Activated T-helper 17 cell treated with anti-CD3 and anti-CD28 coated beads, Interleukin-2, amount 50 U/mL, for 72 hours (primary cell): ENCODE measurements around the gene ZMYM4. TPM values are rescaled to one million over a fixed set of nuclear protein-coding genes. Genes with fewer than 3 reads are reported as not detected.
"Not testable (repeated sequence)": the region's sequence is repeated elsewhere in the genome, so short reads cannot be mapped to it uniquely, and the experiment has no call there.

Source experiments
- ATAC-seq: fragments of 150-1000 bp; cut with Tn5 transposase; replicated peaks from 2 replicates; pipeline ENCODE4 v1.10.0; 2021; ENCODE audit warnings: mild to moderate bottlenecking, moderate library complexity
- H3K27ac Mint-ChIP-seq: one replicate; pipeline ENCODE4 v1.8.0; 2022; ENCODE audit warnings: mixed read lengths
- H3K27me3 Mint-ChIP-seq: one replicate; pipeline ENCODE4 v1.8.0; 2022; ENCODE audit warnings: mixed read lengths
- H3K36me3 Mint-ChIP-seq: one replicate; pipeline ENCODE4 v1.8.0; 2022; ENCODE audit warnings: low read depth, mild to moderate bottlenecking, mixed read lengths
- H3K4me1 Mint-ChIP-seq: one replicate; pipeline ENCODE4 v1.8.0; 2022; ENCODE audit warnings: mixed read lengths
- H3K4me3 Mint-ChIP-seq: one replicate; pipeline ENCODE4 v1.8.0; 2022; ENCODE audit warnings: mild to moderate bottlenecking, mixed read lengths
- H3K9me3 Mint-ChIP-seq: one replicate; pipeline ENCODE4 v1.8.0; 2022; ENCODE audit warnings: mixed read lengths
- total RNA-seq, 2 donors: library from RNA; stranded (reverse); gene quantifications; one replicate each; pipeline ENCODE4 v1.2.3, GENCODE V29; 2022

The ZMYM4 gene
- total RNA-seq, 2 donors from 2014 or later = 21.4 to 29.3 TPM

DNA sequence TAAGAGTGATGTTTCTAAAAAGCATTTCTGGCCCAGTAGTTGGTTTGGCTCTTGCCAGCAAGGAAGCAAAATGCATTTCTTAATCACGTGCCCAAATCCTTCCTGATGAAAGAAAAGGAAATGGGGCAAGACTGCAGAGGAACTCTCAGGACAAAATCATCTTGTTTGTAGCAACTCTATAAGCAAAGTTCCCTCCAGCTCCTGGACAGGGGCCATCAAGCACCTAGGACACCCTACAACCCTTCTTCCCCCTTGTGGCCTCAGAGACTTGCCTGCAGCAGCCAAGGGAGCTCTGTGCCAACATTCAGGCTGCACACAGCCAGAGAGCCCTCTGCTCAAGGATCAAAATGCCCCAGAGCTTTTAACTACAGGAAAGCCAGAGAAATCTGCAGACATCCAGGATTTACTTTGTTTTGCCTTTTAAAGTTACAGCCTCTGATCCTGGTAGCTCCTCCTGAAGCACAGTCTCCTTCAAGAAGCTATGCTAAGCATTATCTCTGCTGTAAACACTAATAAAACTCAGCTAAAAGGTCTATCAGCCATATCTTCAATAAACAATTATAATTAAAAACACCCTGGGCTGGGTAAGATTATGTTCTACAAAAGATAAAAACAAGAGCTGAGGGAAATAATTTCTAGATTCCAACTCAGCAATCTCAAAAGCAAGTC is 183.7 kb downstream of the ZMYM4 start:
- H3K4me3 Mint-ChIP-seq = peak overlapping the region; percentile 62
- no peaks in the 10 kb centered on the region for H3K9me3 Mint-ChIP-seq
- no peaks in the 10 kb centered on the region for H3K27me3 Mint-ChIP-seq
- H3K4me1 Mint-ChIP-seq = peaks cover 39% of the 10 kb centered on the region
- peaks cover 60% of the 10 kb centered on the region for H3K36me3 Mint-ChIP-seq
- no peak for ATAC-seq
- peak overlapping the region; percentile 34 for H3K27ac Mint-ChIP-seq

DNA sequence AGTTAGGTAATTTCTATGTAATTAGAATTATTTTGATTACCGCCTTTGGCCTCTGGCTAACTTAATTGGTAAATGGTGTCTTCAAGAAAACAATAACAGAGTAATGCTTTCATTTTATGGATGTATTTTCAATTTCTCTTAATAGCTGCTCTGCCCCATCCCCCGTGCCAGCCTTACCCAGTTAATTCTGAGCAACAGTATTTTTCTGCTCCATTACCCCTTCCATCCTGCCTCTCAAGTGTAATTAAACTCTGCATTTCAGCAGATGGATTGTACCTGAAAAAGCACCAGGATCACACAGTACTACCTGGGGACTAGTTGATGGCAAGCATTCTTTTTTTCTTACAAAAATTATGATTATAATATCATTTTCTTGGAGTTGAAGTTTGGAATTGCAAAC is 184.5 kb downstream of the ZMYM4 start:
- no peaks in the 10 kb centered on the region for H3K9me3 Mint-ChIP-seq
- H3K4me3 Mint-ChIP-seq = peak overlapping the region; percentile 62
- no peaks in the 10 kb centered on the region for H3K27me3 Mint-ChIP-seq
- H3K4me1 Mint-ChIP-seq = peaks cover 39% of the 10 kb centered on the region
- peak overlapping the region; percentile 34 for H3K27ac Mint-ChIP-seq
- no peak for ATAC-seq
- peaks cover 65% of the 10 kb centered on the region for H3K36me3 Mint-ChIP-seq

DNA sequence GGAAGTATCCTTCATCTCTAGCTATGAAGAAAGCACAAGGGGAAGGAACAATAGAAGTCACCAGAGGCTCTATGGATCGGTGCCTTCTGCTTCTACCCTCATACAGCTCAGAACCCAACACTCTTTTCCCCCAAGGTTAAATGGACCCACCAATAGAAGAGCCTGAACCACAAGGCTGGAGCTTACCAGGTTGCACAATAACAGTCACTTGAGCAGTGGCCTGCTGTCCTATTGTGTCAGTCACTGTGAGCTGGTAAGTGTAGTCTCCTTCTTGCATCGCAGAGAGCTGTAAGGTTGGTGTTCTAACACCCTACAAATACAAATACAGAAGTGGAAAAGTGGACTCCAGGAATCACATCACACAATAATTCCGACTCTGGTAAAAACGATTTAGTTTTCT is 185.7 kb downstream of the ZMYM4 start:
- Mint-ChIP-seq H3K27ac (peak overlapping the region; percentile 34), H3K9me3 (no peaks in the 10 kb centered on the region), H3K4me3 (peak overlapping the region; percentile 62), H3K4me1 (peaks cover 39% of the 10 kb centered on the region), H3K27me3 (no peaks in the 10 kb centered on the region), H3K36me3 (peaks cover 73% of the 10 kb centered on the region)
- ATAC-seq = peak; percentile 12

DNA sequence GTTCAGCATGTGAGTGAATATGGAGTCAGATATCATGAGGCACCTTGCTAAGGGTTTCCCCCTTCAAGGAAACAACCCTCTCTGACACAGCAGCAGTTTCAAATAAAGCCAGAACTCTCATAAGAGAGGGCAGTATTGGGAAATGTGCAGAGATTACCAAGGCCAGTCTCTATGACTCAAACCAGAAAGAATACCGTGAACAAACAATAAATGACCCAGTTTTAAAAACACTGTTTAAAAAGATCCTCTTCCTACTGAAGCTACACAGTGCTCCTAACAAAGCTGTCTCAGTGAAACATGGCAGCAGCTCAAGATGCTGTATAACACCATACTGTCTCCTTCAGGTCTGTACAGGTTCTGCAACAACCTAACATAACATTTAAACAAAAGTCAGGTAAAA is 186.1 kb downstream of the ZMYM4 start:
- Mint-ChIP-seq H3K36me3 (peaks cover 75% of the 10 kb centered on the region), H3K27ac (peak overlapping the region; percentile 34), H3K4me1 (peaks cover 39% of the 10 kb centered on the region), H3K27me3 (no peaks in the 10 kb centered on the region), H3K4me3 (peak overlapping the region; percentile 62), H3K9me3 (no peaks in the 10 kb centered on the region)
- peak; percentile 91 for ATAC-seq

DNA sequence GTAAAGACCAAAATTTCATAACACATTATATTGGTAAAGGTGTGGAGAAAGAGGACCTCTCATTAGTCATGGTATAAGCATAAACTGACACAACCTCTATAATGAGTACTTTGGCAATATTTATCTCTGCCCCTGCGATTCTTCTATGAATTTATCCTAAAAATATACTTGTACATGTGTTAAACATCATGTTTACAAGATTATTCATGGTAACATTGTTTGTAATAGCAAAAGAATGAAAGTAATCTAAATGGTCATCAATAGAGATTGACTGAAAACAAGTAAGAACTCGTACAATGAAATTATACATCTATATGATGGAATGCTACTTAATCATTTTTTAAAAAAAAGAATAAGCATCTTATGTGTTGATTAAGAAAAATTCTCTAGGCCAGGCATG is 192.3 kb downstream of the ZMYM4 start:
- peak overlapping the region; percentile 26 for H3K27ac Mint-ChIP-seq
- H3K9me3 Mint-ChIP-seq = no peaks in the 10 kb centered on the region
- peaks cover 86% of the 10 kb centered on the region for H3K36me3 Mint-ChIP-seq
- peaks cover 20% of the 10 kb centered on the region for H3K4me1 Mint-ChIP-seq
- H3K4me3 Mint-ChIP-seq = no peak overlapping the region
- ATAC-seq = no peak
- H3K27me3 Mint-ChIP-seq = no peaks in the 10 kb centered on the region

DNA sequence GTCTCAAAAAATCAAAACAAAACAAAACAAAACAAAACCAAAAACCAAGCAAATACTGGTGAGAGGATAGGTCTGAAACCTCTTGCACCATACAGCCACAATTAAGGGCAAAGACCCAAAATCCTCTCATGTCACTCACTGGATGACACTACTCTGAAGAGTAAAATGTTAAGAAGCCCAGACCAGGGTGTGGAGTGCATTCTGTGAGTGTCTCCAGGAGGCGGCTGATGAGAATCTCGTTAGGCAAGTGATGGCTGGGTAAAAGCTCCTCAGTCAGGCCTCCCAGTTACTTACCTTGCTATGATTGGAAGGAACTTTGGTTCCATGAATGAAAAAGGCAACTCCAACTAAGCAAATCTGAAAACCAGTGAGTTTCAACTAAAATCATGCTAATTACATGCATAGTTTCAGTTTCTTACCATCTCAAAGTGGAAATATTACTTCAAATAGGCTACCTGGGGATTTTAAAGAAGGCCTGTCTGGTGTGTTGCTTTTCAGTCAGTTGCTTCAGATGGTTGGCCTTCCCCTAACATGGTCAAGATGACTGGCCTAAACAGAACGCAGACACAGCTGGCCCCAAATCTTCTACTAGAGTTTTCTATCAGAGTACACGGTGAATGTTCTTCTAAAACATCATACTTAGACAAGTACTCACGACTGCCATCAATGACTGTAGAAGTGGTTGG is 193.6 kb downstream of the ZMYM4 start:
- peak; percentile 80 for ATAC-seq

DNA sequence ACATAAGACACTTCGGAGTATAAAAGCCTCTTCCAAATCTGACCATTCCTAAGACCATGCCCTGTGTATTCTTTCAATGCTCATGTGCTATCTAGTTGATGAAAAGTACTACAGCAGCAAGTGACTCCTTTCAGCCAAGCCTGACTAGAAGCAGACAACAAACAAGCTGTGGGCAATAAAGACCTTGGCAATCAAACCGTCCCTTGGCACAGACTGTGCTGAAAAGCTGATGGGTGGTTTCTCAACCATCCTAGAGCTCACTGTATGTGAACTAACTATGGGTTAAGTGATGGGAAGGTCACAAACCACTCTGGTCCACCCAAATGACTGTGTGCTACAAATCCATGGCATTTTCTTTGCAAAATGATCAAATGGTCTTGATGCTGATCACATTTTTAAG is 194.7 kb downstream of the ZMYM4 start:
- Mint-ChIP-seq H3K4me1 (peaks cover 23% of the 10 kb centered on the region), H3K4me3 (peak overlapping the region; percentile 77), H3K27me3 (no peaks in the 10 kb centered on the region), H3K27ac (peak overlapping the region; percentile 95), H3K9me3 (no peaks in the 10 kb centered on the region), H3K36me3 (peaks cover 96% of the 10 kb centered on the region)
- no peak for ATAC-seq

More for the DNA sequence above, 193.6 kb downstream of the ZMYM4 start:
- peak overlapping the region; percentile 77 for H3K4me3 Mint-ChIP-seq
- peak overlapping the region; percentile 95 for H3K27ac Mint-ChIP-seq
- H3K4me1 Mint-ChIP-seq = peaks cover 16% of the 10 kb centered on the region
- peaks cover 91% of the 10 kb centered on the region for H3K36me3 Mint-ChIP-seq
- no peaks in the 10 kb centered on the region for H3K9me3 Mint-ChIP-seq
- no peaks in the 10 kb centered on the region for H3K27me3 Mint-ChIP-seq

DNA sequence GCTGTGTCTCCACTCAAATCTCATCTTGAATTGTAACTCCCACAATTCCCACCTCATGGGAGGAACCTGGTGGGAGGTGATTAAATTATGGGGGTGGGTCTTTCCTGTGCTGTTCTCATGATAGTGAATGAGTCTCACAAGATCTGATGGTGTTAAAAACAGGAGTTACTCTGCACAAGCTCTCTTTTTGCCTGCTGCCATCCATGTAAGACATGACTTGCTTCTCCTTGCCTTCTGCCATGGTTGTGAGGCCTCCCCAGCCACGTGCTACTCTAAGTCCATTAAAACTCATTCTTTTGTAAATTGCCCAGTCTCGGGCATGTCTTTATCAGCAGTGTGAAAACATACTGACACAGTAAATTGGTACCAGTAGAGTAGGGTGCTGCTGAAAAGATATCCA is 195.2 kb downstream of the ZMYM4 start:
- peaks cover 97% of the 10 kb centered on the region for H3K36me3 Mint-ChIP-seq
- peak overlapping the region; percentile 95 for H3K27ac Mint-ChIP-seq
- not testable (repeated sequence) for ATAC-seq

DNA sequence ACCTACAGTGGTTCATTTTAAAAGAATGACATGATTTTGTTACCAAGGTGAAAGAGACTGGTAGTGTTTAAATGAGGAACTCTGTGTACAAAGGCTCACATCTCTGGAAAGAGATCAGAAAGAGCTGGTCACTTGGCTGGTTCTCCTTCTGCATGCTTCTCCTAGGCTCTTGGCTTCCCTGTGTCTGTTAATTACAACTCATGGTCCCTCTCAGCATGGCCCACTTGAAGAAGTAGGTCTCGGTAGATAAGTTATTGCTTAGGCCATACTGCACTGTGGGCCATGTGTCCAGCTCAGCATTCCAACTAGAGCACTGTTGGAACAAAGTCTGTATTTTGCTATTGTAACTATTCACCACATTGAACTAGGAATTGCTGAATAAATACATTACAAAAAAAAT is 197.6 kb downstream of the ZMYM4 start:
- Mint-ChIP-seq H3K4me3 (no peak overlapping the region), H3K4me1 (peaks cover 31% of the 10 kb centered on the region), H3K27ac (no peak overlapping the region), H3K9me3 (no peaks in the 10 kb centered on the region), H3K36me3 (peaks cover 98% of the 10 kb centered on the region), H3K27me3 (no peaks in the 10 kb centered on the region)
- no peak for ATAC-seq

More for the DNA sequence above, 195.2 kb downstream of the ZMYM4 start:
- H3K4me1 Mint-ChIP-seq = peaks cover 25% of the 10 kb centered on the region
- H3K27me3 Mint-ChIP-seq, H3K4me3 Mint-ChIP-seq, H3K9me3 Mint-ChIP-seq: not testable (repeated sequence)

DNA sequence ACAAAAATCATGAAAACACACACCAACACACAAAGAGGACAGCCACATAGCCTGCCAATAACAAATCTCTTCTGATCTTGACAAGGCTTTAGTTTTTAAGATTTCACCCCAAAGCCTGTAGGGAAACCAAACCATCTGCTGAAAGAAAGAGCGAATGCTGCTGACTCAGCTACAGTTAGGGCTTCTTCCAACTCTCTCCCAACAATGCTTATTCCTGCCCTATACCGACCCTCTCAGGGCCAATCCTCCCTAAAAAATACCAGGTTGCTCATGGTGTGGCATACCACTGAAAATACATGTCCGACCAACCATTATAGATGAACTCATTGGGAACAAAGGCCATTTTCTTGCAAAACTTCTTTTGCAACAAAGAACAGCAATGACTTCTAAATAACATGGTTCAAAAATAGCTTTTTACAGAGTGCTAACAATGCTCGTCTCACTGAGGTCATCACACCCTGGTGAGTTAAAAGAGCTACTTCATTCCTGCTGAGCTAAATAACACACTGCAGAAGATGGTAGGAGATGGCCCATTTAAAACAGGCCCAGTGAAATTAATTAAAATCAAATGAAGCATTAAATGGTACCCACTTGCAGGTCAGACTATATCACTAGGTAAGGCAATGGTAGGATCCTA is 202.6 kb downstream of the ZMYM4 start:
- Mint-ChIP-seq H3K27ac (no peak overlapping the region), H3K9me3 (no peaks in the 10 kb centered on the region), H3K36me3 (peaks cover 95% of the 10 kb centered on the region), H3K4me3 (no peak overlapping the region), H3K27me3 (no peaks in the 10 kb centered on the region), H3K4me1 (peaks cover 19% of the 10 kb centered on the region)
- ATAC-seq = no peak

Other genes with a start within 250 kb of the ZMYM4 start
- 10 to 100 TPM; 14.4 to 24.8 TPM for gene ZMYM6, start 236.8 kb upstream of the ZMYM4 start, total RNA-seq
- gene ZMYM1, start 189.3 kb upstream of the ZMYM4 start, total RNA-seq = 1 to 10 TPM; 1.8 to 3.5 TPM
- gene SFPQ, start 75.6 kb upstream of the ZMYM4 start, total RNA-seq = 100 to 1,000 TPM; 228 to 318 TPM